Adrenal gland (tissue), 12 donors: Measurements from ENCODE around the gene TRIO. TPM values are rescaled to one million over a fixed set of nuclear protein-coding genes. Genes with fewer than 3 reads are reported as not detected.

Experiments used
- DNase-seq, 7 donors: peaks; one replicate each; pipeline ENCODE4 v3.0.0-alpha.2; 2019 to 2020
- H3K27ac ChIP-seq, 5 donors: fragments of 200-600 bp; sonication (generic) in 4 of 5; 1 replicate in 3 of 5; 2 replicates in 2 of 5; pipeline versions ENCODE4 v1.5.1 to v1.8.0; 2016 to 2020; ENCODE audit warnings: mild to moderate bottlenecking in 1 of 5
- H3K27me3 ChIP-seq: fragments of 200-600 bp; 2 replicates; pipeline ENCODE4 v1.8.0; 2021
- H3K36me3 ChIP-seq, 2 donors: fragments of 200-600 bp; replicated peaks in 1 of 2; 1 replicate in 1 of 2; 2 replicates in 1 of 2; pipeline versions ENCODE4 v1.5.1 to v1.8.0; 2018 to 2022
- H3K4me1 ChIP-seq, 2 donors: fragments of 200-600 bp; replicated peaks in 1 of 2; 1 replicate in 1 of 2; 2 replicates in 1 of 2; pipeline versions ENCODE4 v1.5.1 to v1.8.0; 2018 to 2021
- H3K4me3 ChIP-seq, 4 donors: fragments of 200-600 bp; sonication (generic) in 3 of 4; one replicate each; pipeline ENCODE4 v1.5.1; 2016 to 2018
- H3K9me3 ChIP-seq, 3 donors: fragments of 200-600 bp; sonication (generic) in 1 of 3; replicated peaks in 1 of 3; 1 replicate in 2 of 3; 2 replicates in 1 of 3; pipeline versions ENCODE4 v1.5.1 to v1.8.0; 2016 to 2021
- POLR2A ChIP-seq, 2 donors: fragments of 450-650 bp; IDR thresholded peaks; one replicate each; pipeline ENCODE4 v1.6.1; 2017; ENCODE audit warnings: antibody characterized with exemption in 2 of 2, mild to moderate bottlenecking in 2 of 2, moderate library complexity in 1 of 2
- WGBS, 4 donors: extraction: QIAGEN DNeasy Blood & Tissue Kit in 2 of 4; methylation state at CpG; one replicate each; pipeline versions ENCODE4 v1.1.5 to v1.1.7; 2013 to 2017; 5-methylcytosine and 5-hydroxymethylcytosine counted together
- intact Hi-C, 2 donors: fragments of 100-400 bp; cut with DNase I; formaldehyde crosslinking; loops; one replicate each; pipeline versions ENCODE4 v1.14.1 to v1.15.0; 2022 to 2023
- polyA plus RNA-seq, 3 donors: library from polyadenylated mRNA; stranded (reverse); fragments of 200-250 nt in 2 of 3; fragments of 350-450 nt in 1 of 3; fragmentation: Illumina TruSeq in 1 of 3; extraction: RNeasy Lipid Tissue Mini Kit (QIAGEN cat#74804) in 1 of 3; gene quantifications; one replicate each; pipeline ENCODE4 v1.2.3, GENCODE V29; 2013 to 2014
- total RNA-seq, 9 donors: library from RNA; depleted of rRNA in 4 of 9; stranded (reverse); fragments of >200 nt in 4 of 9; fragments of 120-200 nt in 1 of 9; fragmentation: NEBNext Ultra II Directional in 1 of 9; extraction: Animal tissue kit (Norgen Biotek cat#: 25700) in 1 of 9; gene quantifications; one replicate each; pipeline versions ENCODE4 v1.1.0 to v1.2.4, GENCODE V29; 2013 to 2023
- TF ChIP-seq, protein P1 (sequence below), 6 experiments: fragments of 450-650 bp in 4 of 6; fragments of 200-600 bp in 2 of 6; sonication (generic) in 1 of 6; IDR thresholded peaks; 1 replicate in 5 of 6; 2 replicates in 1 of 6; pipeline versions ENCODE4 v1.5.1 to v1.8.0; 2016 to 2021; ENCODE audit warnings: antibody characterized with exemption in 6 of 6, mild to moderate bottlenecking in 2 of 6, moderate library complexity in 1 of 6
- donor health status: healthy with polysubstance abuse.
- donor health status: Bipolar disorder and iron deficiency.
- donor health status: DM: yes; HTN: yes; CAD: no.
- donor health status: DM: no; HTN: no; CAD: no.
- donor health status: DM: no; HTN: no; CAD: no.
- donor health status: DM: yes; HTN: yes; CAD: no.

The TRIO gene
- total and polyA plus RNA-seq, 12 donors = 27.3 to 109 (median 72.4) TPM

- no peak overlapping the region for H3K27ac ChIP-seq
- DNase-seq = no peak
- H3K4me1 ChIP-seq = peaks cover 0 to 4% of the 10 kb centered on the region in 2 donors
- no peaks in the 10 kb centered on the region for H3K27me3 ChIP-seq
- no peaks in the 10 kb centered on the region for H3K36me3 ChIP-seq
- intact Hi-C loops = no loop called here
- WGBS, 4 donors = 89 to 93% (median 90%) methylated on average over 5 of the region's 5 CpGs
- TF ChIP-seq, protein P1, sequence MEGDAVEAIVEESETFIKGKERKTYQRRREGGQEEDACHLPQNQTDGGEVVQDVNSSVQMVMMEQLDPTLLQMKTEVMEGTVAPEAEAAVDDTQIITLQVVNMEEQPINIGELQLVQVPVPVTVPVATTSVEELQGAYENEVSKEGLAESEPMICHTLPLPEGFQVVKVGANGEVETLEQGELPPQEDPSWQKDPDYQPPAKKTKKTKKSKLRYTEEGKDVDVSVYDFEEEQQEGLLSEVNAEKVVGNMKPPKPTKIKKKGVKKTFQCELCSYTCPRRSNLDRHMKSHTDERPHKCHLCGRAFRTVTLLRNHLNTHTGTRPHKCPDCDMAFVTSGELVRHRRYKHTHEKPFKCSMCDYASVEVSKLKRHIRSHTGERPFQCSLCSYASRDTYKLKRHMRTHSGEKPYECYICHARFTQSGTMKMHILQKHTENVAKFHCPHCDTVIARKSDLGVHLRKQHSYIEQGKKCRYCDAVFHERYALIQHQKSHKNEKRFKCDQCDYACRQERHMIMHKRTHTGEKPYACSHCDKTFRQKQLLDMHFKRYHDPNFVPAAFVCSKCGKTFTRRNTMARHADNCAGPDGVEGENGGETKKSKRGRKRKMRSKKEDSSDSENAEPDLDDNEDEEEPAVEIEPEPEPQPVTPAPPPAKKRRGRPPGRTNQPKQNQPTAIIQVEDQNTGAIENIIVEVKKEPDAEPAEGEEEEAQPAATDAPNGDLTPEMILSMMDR (IDR thresholded peaks at IDR 0.05) = no peak
- TF ChIP-seq POLR2A (IDR thresholded peaks at IDR 0.05) = no peak
- no peaks in the 10 kb centered on the region for H3K9me3 ChIP-seq
- H3K4me3 ChIP-seq = no peak overlapping the region
These were observed 100.6 kb downstream of the TRIO start for GRCh38 chr5:14243766-14244165.

- no peak for DNase-seq
- peaks cover 0 to 5% of the 10 kb centered on the region in 2 donors for H3K4me1 ChIP-seq
- 91 to 95% (median 92%) methylated on average over 6 of the region's 6 CpGs for whole genome bisulfite sequencing, 4 donors
- no peak overlapping the region for H3K27ac ChIP-seq
- no peaks in the 10 kb centered on the region for H3K9me3 ChIP-seq
- no peaks in the 10 kb centered on the region for H3K27me3 ChIP-seq
- no peak for TF ChIP-seq POLR2A (IDR thresholded peaks at IDR 0.05)
- TF ChIP-seq, protein P1 (IDR thresholded peaks at IDR 0.05) = no peak
- intact Hi-C loops = no loop called here
- no peak overlapping the region for H3K4me3 ChIP-seq
- H3K36me3 ChIP-seq = no peaks in the 10 kb centered on the region
These were observed 101.6 kb downstream of the TRIO start for GRCh38 chr5:14244721-14245120.

DNA sequence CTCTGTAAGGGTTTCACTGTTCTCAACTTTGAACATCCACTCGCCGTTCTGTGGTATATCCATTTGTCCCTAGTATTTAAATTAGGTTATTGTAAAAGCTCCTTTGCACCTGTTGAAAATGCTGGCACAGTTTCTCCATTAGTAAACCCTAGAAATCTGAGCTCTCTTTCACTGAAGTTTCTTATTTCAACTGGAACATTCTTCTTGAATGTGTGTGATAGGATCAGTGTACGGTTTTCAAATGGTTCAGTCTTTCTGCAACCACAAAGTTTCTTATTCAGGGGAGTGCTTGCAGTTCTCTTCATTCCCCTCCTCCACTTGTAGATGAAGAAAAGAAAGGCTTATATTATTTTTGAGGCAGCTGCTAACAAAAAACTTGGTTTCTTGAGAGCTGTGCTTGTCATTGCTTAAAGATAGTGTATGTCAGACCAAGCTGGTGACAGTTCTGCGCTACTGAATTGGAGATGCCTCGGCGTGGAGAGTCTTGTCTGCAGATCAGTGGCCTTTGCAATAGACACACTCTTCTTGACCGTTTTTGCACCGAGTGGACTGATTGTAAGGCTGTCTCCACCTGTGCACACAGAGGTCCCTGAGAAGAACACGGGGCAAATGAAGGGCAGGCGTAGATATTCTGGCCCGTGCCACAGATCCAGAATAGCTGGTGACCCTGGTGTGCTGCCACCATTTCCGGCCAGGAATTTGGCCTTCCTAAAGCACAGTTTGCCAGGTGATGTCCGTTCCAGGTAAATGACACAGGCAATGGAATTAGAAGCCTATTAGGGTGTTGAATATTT lies 102.2 kb downstream of the TRIO start:
- H3K27me3 ChIP-seq = no peaks in the 10 kb centered on the region
- H3K4me3 ChIP-seq = no peak overlapping the region
- H3K36me3 ChIP-seq = no peaks in the 10 kb centered on the region
- H3K27ac ChIP-seq = no peak overlapping the region
- no peak for TF ChIP-seq POLR2A (IDR thresholded peaks at IDR 0.05)
- TF ChIP-seq, protein P1 (IDR thresholded peaks at IDR 0.05) = no peak
- no peaks in the 10 kb centered on the region for H3K9me3 ChIP-seq
- 74 to 81% (median 80%) methylated on average over 13 of the region's 13 CpGs for WGBS, 4 donors
- intact Hi-C loops = no loop called here
- DNase-seq = no peak
- peaks cover 0 to 9% of the 10 kb centered on the region in 2 donors for H3K4me1 ChIP-seq

DNA sequence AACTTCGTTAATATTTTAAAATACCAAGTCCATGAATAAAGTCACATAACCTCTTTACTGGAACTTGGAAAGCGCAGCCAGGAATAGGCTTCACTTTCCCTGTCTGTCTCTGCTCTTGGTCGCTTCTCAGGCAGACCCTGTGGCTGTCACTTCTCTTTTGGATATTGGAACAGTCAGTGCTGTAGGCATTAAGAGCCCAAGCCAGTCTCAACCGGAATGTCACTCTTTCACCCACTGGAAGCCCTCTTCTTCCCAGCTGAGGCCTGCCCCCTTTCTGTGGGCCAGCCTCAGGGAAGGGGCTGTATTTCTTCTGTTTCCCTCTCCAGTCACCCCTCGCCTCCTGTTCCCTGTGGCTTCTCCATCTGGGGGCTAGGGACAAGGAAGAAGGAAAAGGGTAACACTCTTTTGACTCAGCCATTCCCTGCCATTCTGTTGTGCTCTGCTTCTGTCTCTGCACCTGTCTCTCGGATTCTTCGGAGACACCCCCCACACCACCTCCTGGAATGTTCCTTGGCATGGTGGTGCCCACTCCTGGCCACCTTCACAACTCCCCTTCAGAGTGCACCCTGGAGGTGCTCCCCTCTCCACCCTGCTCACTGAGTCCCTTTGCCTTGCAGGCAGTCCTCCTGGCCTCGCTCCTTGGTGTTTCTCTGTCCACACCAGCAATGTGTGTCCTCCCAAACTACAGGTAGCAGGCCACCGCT lies 103.4 kb downstream of the TRIO start:
- Histone ChIP-seq H3K4me3 (no peak overlapping the region), H3K27me3 (no peaks in the 10 kb centered on the region), H3K9me3 (no peaks in the 10 kb centered on the region), H3K27ac (no peak overlapping the region), H3K4me1 (peaks cover 0 to 21% of the 10 kb centered on the region in 2 donors), H3K36me3 (no peaks in the 10 kb centered on the region)
- TF ChIP-seq, protein P1 (IDR thresholded peaks at IDR 0.05) = no peak
- TF ChIP-seq POLR2A (IDR thresholded peaks at IDR 0.05) = no peak
- intact Hi-C loops = no loop called here
- no peak for DNase-seq
- WGBS, 4 donors = 94 to 95% (median 94%) methylated on average over 9 of the region's 9 CpGs
